Effector memory CD8-positive, alpha-beta T cell (primary cell): ENCODE measurements around the gene LRRC34.

ENCODE experiments used
- ATAC-seq: fragments of 150-1000 bp; cut with Tn5 transposase; replicated peaks from 2 replicates; pipeline ENCODE4 v1.10.0; 2021; ENCODE audit warnings: mild to moderate bottlenecking, moderate library complexity
- DNase-seq, 3 experiments: peaks; one replicate each; pipeline ENCODE4 v3.0.0; 2021
- H3K27ac Mint-ChIP-seq, 2 donors: one replicate each; pipeline ENCODE4 v1.8.0; 2022; ENCODE audit warnings: mild to moderate bottlenecking in 2 of 2, mixed read lengths in 2 of 2, moderate library complexity in 2 of 2
- H3K27me3 Mint-ChIP-seq, 2 donors: one replicate each; pipeline ENCODE4 v1.8.0; 2022; ENCODE audit warnings: mixed read lengths in 2 of 2
- H3K36me3 Mint-ChIP-seq: one replicate; pipeline ENCODE4 v1.8.0; 2022; ENCODE audit warnings: mild to moderate bottlenecking, moderate library complexity, mixed read lengths; ENCODE audit not compliant: insufficient read depth
- H3K4me1 Mint-ChIP-seq, 2 donors: one replicate each; pipeline ENCODE4 v1.8.0; 2022; ENCODE audit warnings: low read depth in 2 of 2, mixed read lengths in 2 of 2
- H3K4me3 Mint-ChIP-seq, 2 donors: one replicate each; pipeline ENCODE4 v1.8.0; 2022; ENCODE audit warnings: mild to moderate bottlenecking in 2 of 2, mixed read lengths in 2 of 2, moderate library complexity in 2 of 2
- H3K9me3 Mint-ChIP-seq, 2 donors: one replicate each; pipeline ENCODE4 v1.8.0; 2022; ENCODE audit warnings: mixed read lengths in 2 of 2

Gene LRRC34

DNA sequence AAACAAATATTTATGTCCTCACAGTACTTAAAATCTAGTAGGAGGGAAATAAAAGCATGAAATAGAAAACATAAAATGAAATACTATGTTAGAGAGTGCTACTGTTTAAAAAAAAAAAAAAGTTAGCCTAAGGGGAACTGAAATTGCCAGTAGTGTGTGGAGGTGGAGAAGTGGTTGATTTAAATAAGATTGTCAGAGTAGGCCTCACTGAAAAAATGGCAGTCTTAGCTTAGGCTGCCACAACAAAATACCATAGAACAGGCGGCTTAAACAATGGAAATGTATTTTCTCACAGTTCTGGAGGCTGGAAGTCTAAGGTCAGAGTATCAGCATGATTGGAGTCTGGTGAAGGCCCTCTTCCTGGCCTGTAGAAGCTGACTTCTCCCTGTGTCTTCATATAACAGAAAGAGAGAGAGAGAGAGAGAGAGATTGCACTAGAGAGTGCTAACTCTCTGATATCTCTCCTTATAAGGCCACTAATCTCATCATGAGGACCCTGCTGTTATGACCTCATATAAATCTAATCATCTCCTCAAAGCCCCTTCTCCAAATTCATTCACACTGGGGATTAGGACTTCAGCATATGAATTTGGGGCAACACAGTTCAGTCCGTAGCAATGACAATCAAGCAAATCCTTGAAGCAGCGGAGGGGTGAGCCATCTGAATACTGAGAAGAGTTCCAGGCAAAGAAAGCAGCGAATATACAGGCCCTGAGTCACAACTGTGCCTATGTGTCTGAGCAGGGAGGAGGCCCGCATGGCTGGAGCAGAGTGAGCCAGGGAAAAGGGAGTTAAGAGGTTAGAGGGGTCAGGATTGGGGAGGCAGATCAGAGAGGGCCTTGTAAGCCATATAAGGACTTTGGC lies 23.6 kb upstream of the LRRC34 start:
- no peak for ATAC-seq
- Mint-ChIP-seq H3K9me3 (no peaks in the 10 kb centered on the region), H3K4me1 (no peaks in the 10 kb centered on the region), H3K4me3 (no peak overlapping the region), H3K36me3 (no peaks in the 10 kb centered on the region), H3K27ac (no peak overlapping the region), H3K27me3 (peaks cover 33 to 40% of the 10 kb centered on the region in 2 donors)
- DNase-seq = no peak

GRCh38 chr3:169835533-169835932 lies 22.8 kb upstream of the LRRC34 start:
- Mint-ChIP-seq H3K36me3 (no peaks in the 10 kb centered on the region), H3K4me1 (no peaks in the 10 kb centered on the region), H3K27me3 (peaks cover 25 to 32% of the 10 kb centered on the region in 2 donors), H3K4me3 (no peak overlapping the region), H3K27ac (no peak overlapping the region), H3K9me3 (no peaks in the 10 kb centered on the region)
- DNase-seq (no peak), ATAC-seq (no peak)

GRCh38 chr3:169827712-169828111 lies 15.0 kb upstream of the LRRC34 start:
- Mint-ChIP-seq H3K36me3 (no peaks in the 10 kb centered on the region), H3K27ac (no peak overlapping the region), H3K4me3 (no peak overlapping the region), H3K9me3 (no peaks in the 10 kb centered on the region), H3K27me3 (peaks cover 13 to 18% of the 10 kb centered on the region in 2 donors), H3K4me1 (no peaks in the 10 kb centered on the region)
- DNase-seq (no peak), ATAC-seq (no peak)

- Mint-ChIP-seq H3K36me3 (no peaks in the 10 kb centered on the region), H3K9me3 (no peaks in the 10 kb centered on the region), H3K4me1 (no peaks in the 10 kb centered on the region), H3K27ac (no peak overlapping the region), H3K27me3 (peaks cover 30 to 40% of the 10 kb centered on the region in 2 donors), H3K4me3 (no peak overlapping the region)
- no peak for ATAC-seq
- no peak for DNase-seq
Measured at GRCh38 chr3:169825316-169825715, 12.6 kb upstream of the LRRC34 start.

DNA sequence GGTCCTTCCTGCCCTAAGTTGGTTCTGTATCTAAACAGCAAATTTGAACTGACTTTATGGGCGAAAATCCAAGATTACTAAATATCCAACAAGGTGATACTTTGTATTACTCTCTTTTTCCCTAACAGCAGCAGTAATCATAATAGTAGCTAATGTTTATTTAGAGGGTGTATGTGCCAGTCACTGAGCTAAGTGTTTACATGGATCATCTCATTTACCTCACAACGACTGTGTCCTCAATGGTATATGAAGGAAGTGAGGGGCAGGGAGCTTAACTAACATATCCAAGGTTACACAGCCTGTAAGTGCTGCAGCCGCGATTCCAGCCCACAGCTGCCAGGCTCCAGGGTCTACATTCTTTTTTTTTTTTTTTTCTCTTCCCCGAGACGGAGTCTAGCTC lies 10.3 kb upstream of the LRRC34 start:
- H3K4me1 Mint-ChIP-seq = no peaks in the 10 kb centered on the region
- H3K27me3 Mint-ChIP-seq = peaks cover 41 to 55% of the 10 kb centered on the region in 2 donors
- H3K27ac Mint-ChIP-seq = no peak overlapping the region

DNA sequence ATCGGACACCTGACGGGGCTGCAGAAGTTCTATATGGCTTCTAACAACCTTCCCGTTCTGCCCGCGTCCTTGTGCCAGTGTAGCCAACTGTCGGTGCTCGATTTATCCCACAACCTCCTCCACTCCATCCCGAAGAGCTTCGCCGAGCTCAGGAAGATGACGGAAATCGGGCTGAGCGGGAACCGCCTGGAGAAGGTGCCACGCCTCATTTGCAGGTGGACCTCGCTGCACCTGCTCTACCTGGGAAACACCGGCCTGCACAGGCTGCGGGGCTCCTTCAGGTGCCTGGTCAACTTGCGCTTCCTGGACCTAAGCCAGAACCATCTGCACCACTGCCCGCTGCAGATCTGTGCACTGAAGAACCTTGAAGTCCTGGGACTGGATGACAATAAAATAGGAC lies 9.8 kb upstream of the LRRC34 start:
- no peak overlapping the region for H3K27ac Mint-ChIP-seq
- ATAC-seq (no peak), DNase-seq (no peak)
- no peaks in the 10 kb centered on the region for H3K4me1 Mint-ChIP-seq
- H3K9me3 Mint-ChIP-seq = no peaks in the 10 kb centered on the region
- peaks cover 45 to 59% of the 10 kb centered on the region in 2 donors for H3K27me3 Mint-ChIP-seq
- no peaks in the 10 kb centered on the region for H3K36me3 Mint-ChIP-seq
- H3K4me3 Mint-ChIP-seq = no peak overlapping the region

More for the DNA sequence above, 10.3 kb upstream of the LRRC34 start:
- ATAC-seq = no peak
- H3K4me3 Mint-ChIP-seq = no peak overlapping the region
- no peaks in the 10 kb centered on the region for H3K36me3 Mint-ChIP-seq
- H3K9me3 Mint-ChIP-seq = no peaks in the 10 kb centered on the region
- DNase-seq = no peak

- Mint-ChIP-seq H3K9me3 (no peaks in the 10 kb centered on the region), H3K27ac (no peak overlapping the region), H3K27me3 (peaks cover 47 to 59% of the 10 kb centered on the region in 2 donors), H3K4me3 (no peak overlapping the region), H3K36me3 (no peaks in the 10 kb centered on the region), H3K4me1 (no peaks in the 10 kb centered on the region)
- DNase-seq = no peak
- no peak for ATAC-seq
Measured at GRCh38 chr3:169822091-169822490, 9.4 kb upstream of the LRRC34 start.

DNA sequence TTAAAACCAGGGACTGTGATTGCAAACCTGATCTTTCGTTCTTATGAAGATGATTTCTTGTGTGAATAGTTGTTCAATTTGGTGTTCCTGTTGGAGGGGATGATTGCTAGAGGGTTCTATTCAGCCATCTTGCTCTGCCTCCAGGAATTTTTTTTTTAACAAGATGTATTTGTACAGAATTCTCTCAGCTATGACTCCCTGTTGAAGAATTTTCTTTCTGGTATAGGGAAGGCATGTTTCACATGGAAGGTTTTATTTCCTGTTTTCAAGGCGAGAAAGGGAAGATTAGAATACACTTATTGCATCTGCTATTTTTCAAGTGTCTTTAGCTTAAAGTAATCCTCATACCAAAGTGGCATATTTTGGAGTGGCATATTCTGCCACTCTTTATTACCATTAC lies 5.6 kb upstream of the LRRC34 start:
- H3K27ac Mint-ChIP-seq = no peak overlapping the region
- ATAC-seq (no peak), DNase-seq (no peak)
- H3K4me3 Mint-ChIP-seq = no peak overlapping the region
- peaks cover 11% of the 10 kb centered on the region for H3K36me3 Mint-ChIP-seq
- H3K9me3 Mint-ChIP-seq = peaks cover 0 to 6% of the 10 kb centered on the region in 2 donors
- peaks cover 11% of the 10 kb centered on the region in 2 donors for H3K4me1 Mint-ChIP-seq
- peaks cover 42 to 66% of the 10 kb centered on the region in 2 donors for H3K27me3 Mint-ChIP-seq

DNA sequence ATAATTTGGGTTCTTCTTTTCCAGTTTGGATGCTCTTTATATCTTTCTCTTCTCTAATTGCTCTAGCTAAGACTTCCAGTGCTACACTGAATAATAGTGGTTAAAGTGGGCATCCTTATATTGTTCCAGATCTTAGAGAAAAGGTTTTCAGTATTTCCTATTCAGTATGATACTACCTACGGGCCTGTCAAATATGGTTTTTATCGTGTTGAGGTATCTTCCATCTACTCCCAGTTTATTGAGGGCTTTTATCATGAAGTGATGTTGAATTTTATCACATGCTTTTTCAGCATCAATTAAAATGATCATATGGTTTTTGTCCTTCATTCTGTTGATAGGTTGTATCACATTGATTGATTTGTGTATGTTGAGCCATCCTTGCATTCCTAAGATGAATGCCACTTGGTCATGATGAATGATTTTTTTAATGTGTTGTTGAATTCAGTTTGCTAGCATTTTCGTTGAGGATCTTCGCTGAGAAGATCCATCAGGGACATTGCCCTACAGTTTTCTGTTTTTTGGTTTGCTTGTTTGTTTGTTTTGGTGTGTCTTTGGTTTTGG lies 3.0 kb upstream of the LRRC34 start:
- Mint-ChIP-seq H3K4me1 (peaks cover 21 to 22% of the 10 kb centered on the region in 2 donors), H3K27me3 (peaks cover 18 to 40% of the 10 kb centered on the region in 2 donors), H3K4me3 (no peak overlapping the region), H3K27ac (no peak overlapping the region), H3K36me3 (peaks cover 19% of the 10 kb centered on the region), H3K9me3 (peaks cover 0 to 6% of the 10 kb centered on the region in 2 donors)
- no peak for ATAC-seq
- no peak for DNase-seq

DNA sequence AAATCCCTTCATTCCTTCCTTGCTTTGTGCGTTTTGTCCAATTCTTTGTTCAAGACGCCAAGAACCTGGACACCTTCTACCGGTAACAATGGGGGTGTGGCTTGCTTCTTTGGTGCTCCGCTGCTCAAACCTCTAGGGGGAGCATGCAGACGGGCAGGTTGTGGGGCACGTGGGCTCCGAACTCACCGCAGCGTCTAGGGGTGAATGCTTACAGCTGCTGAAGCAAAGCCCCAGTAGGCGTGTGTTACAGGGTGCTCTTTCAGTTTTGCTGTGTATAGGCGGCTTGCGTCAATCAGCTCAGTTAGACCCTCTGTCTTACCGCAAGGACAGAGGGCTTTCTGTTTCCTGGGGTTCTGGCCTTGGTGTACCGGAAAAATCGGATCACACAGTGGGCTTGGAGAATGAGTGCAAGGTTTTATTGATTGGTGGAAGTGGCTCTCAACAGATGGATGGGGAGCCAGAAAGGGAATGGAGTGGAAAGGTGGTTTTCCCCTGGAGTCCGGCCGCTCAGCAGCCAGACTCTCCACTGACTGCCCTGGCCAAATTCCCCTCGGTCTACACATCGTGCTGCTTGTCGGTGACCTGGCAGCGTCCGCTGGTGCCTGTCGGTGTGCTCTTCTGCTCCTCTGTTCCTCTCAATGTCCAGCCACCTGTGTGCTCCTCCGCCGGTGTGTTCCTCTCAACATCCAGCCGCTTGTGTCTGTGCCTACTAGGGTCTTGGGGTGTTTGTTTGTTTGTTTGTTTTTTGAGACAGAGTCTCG lies 1.2 kb upstream of the LRRC34 start:
- peaks cover 19% of the 10 kb centered on the region for H3K36me3 Mint-ChIP-seq
- peaks cover 13 to 31% of the 10 kb centered on the region in 2 donors for H3K27me3 Mint-ChIP-seq
- ATAC-seq (peak; percentile 85), DNase-seq (peak; percentile 71 to 73 (median 72))
- H3K4me1 Mint-ChIP-seq = peaks cover 21 to 22% of the 10 kb centered on the region in 2 donors
- H3K9me3 Mint-ChIP-seq = peaks cover 0 to 6% of the 10 kb centered on the region in 2 donors
- H3K4me3 Mint-ChIP-seq = peak overlapping the region; percentile 89 to 92
- peak overlapping the region; percentile 73 to 89 for H3K27ac Mint-ChIP-seq

- H3K36me3 Mint-ChIP-seq = peaks cover 19% of the 10 kb centered on the region
- ATAC-seq = no peak
- H3K4me3 Mint-ChIP-seq = peak overlapping the region; percentile 89 to 92
- H3K27me3 Mint-ChIP-seq = peaks cover 10 to 26% of the 10 kb centered on the region in 2 donors
- H3K27ac Mint-ChIP-seq = peak overlapping the region; percentile 73 to 89
- peaks cover 0 to 6% of the 10 kb centered on the region in 2 donors for H3K9me3 Mint-ChIP-seq
- peaks cover 21 to 22% of the 10 kb centered on the region in 2 donors for H3K4me1 Mint-ChIP-seq
- DNase-seq = no peak
Measured at GRCh38 chr3:169813278-169813677, 574 bp upstream of the LRRC34 start.

GRCh38 chr3:169811631-169812331 lies 923 bp downstream of the LRRC34 start:
- peaks cover 0 to 6% of the 10 kb centered on the region in 2 donors for H3K9me3 Mint-ChIP-seq
- ATAC-seq (peak; percentile 2), DNase-seq (no peak)
- H3K36me3 Mint-ChIP-seq = peaks cover 19% of the 10 kb centered on the region
- peaks cover 0 to 19% of the 10 kb centered on the region in 2 donors for H3K27me3 Mint-ChIP-seq
- peak overlapping the region; percentile 89 to 92 for H3K4me3 Mint-ChIP-seq
- H3K27ac Mint-ChIP-seq = no peak overlapping the region
- H3K4me1 Mint-ChIP-seq = peaks cover 21 to 22% of the 10 kb centered on the region in 2 donors

- peaks cover 13% of the 10 kb centered on the region for H3K36me3 Mint-ChIP-seq
- H3K9me3 Mint-ChIP-seq = no peaks in the 10 kb centered on the region
- no peak overlapping the region for H3K4me3 Mint-ChIP-seq
- no peak overlapping the region for H3K27ac Mint-ChIP-seq
- no peak for ATAC-seq
- no peak for DNase-seq
- H3K4me1 Mint-ChIP-seq = peaks cover 19 to 21% of the 10 kb centered on the region in 2 donors
- H3K27me3 Mint-ChIP-seq = peaks cover 0 to 8% of the 10 kb centered on the region in 2 donors
Measured at GRCh38 chr3:169809230-169809795, 3.4 kb downstream of the LRRC34 start.
